Fibroblast of skin of right biceps (primary cell): ENCODE results near the gene FLNB.

Source experiments
- DNase-seq: peaks from one replicate; pipeline ENCODE4 v3.0.0-alpha.2; 2013

FLNB gene

DNA sequence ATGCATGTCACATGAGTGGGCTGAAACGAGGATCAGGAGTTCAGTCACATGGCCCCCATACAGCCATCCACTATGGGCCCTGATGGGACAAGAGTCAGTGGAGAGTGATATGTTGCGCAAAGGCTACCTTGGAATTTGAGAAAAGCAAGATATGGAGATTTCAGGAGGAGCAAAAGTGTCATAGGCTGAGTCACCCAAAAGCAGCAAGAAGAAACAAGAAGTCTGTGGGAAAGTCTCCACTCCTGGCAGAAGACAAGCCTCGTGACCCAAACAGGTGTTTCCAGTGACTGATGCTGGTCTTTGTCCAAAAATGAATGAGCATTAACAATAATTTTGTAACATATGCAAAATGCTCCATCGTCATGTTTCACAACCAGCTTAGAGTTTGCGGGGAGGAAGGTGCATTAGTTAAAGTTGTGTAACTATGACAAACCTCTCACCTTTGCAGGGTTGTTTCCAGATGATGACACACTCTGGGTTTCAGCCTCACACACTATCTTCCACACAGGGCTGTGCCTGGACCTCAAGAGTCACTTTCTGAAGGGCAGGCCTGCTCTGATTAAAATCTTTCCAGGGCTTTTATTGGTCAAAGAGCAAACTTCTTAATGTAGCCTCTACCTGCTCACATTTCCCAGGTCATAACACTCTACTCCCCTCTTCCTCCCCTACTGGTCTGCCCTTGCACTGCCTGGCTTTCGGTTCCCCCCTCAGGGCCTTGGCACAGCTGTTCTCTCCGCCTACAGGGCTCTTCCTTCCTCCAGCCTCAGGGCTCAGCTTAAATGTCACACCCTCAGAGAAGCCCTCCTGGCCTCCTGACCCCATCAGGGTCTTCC, 206.5 kb downstream of the FLNB start:
- peak; percentile 34 for DNase-seq

DNA sequence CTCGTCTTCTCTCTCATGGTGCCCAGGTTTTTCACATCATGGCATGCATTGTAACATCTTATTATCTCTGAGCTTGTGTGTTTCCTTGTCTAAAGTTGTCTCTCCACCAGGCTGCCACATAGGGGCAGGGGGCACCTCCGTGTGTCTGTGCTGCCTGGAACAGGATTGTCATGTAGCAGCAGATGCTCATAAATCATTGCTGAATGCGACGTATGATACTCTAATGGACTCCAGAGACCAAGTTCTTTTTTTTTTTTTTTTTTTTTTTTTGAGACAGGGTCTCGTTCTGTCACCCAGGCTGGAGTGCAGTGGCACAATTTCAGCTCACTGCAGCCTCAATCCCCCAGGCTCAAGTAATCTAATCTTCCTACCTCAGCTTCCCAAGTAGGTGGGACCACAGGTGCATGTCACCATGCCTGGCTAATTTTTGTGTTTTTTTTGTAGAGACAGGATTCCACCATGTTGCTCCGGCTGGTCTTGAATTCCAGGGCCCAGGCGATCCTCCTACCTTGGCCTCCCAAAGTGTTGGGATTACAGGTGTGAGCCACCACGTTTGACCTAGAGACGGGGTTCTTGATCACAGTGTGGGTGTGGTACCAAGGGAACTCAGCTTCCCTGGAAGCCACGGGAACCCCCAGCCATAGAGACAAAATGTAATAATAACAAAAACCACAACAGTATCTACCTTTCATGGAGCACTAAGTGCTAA, 207.2 kb downstream of the FLNB start:
- DNase-seq: no peak

GRCh38 chr3:58216496-58217195, 208.4 kb downstream of the FLNB start:
- no peak for DNase-seq

- peak; percentile 46 for DNase-seq
Observed at GRCh38 chr3:58217209-58217811, 209.1 kb downstream of the FLNB start.

DNA sequence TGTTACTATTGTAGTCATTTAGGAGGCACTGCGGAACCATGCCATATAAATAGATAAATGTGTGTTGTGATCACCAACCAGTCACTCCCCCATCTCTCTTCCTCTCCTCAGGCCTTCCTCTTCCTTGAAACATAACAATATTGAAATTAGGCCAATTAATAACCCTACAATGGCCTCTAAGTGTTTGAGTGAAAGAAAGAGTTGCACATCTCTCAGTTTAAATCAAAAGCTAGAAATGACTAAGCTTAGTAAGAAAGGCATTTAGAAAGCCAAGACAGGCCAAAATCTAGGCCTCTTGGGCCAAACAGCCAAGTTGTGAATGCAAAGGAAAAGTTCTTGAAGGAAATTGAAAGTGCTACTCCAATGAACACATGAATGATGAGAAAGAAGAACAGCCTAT, 210.7 kb downstream of the FLNB start:
- no peak for DNase-seq
